Tongue (tissue), 2 donors: ENCODE measurements around the gene TBC1D13. TPM values are rescaled to one million over a fixed set of nuclear protein-coding genes. Genes with fewer than 3 reads are reported as not detected.
"Not testable (repeated sequence)": the region's sequence is repeated elsewhere in the genome, so short reads cannot be mapped to it uniquely, and the experiment has no call there.

Source experiments
- DNase-seq: peaks from one replicate; pipeline ENCODE4 v3.0.0-alpha.2; 2015
- total RNA-seq: library from RNA; depleted of rRNA; stranded (reverse); fragments of >200 nt; gene quantifications from one replicate; pipeline ENCODE4 v1.2.3, GENCODE V29; 2014

The TBC1D13 gene
- 22.9 TPM for total RNA-seq

DNA sequence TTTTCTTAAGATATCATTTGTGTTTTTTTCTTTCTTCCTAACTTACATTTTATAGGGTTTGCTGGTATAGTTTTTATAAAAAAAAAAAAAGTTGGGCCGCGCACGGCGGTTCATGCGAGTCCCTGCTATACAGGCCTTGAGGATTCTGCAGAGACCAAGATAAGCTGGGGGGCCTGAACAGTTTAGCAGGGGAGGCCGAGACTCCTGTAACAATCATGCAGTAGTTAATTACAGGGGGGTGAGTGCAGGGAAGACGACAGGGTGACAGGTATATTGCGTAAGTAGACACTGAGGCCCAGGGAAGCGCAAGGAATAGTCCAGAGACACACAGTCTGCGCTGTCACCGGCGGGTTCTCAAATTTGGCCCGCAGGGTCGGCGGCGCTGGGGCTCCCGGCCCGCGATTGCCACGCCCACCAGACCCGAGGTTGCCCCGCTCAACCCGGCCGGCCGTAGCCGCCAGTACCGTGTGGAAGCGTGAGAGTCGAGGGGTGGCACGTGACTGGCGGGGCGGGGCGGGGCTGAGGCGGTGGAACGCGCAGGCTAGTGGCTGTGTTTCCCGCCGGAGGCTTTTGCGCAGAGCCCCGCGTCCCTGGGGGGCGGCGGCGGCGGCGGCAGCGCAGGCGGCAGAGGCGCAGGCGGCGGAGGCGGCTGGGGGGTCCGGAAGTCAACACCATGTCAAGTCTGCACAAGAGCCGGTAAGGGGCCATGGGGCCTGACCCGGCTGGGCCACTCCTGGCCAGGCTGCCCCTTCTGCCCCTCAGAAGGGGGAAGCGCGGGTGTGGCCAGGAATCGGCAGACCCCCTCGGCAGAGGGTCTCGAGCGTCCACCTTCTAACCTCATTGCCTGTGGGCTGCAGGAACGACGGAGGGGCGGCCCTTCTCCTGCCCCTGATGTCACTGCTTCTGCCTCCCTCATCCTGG lies at the start of gene TBC1D13:
TBC1D13 (plus strand) TSS at position 573 of the 921 bp plus-strand sequence; CDS start at position 674, 101 bp downstream.
- peak; percentile 93 for DNase-seq

DNA sequence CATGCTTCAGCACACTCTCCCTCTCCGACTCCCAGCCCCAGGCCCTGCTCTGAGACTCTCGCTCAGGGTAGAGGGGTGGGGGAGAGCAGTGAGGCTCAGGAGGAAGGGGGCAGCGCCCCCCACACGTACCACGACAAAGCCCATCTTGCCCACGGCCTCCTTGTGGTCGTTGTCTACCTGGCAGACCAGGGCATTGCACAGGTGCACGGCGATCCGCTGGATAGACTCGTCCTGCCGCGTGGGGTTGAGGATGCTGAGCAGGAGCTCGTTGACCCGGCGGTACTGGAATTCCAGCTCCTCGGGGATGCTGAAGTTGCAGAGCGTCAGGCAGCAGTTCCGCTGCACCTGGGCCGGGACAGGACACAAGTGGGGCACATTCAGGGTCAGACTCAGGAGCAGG lies 44.7 kb upstream of the TBC1D13 start:
- no peak for DNase-seq

DNA sequence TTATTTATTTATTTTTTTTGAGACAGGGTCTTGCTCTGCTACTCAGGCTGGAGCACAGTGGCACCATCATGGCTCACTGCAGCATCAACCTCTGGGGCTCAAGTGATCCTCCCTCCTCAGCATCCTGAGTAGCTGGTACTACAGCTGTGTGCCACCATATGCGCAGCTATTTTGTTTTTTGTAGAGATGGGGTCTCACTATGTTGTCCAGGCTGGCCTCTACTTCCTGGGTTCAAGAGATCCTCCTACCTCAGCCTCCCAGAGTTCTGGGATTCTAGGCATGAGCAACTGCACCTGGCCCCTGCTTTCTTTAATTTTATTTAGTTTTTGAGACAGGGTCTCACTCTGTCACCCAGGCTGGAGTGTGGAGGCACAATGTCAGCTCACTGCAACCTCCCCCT lies 43.6 kb upstream of the TBC1D13 start:
- no peak for DNase-seq

DNA sequence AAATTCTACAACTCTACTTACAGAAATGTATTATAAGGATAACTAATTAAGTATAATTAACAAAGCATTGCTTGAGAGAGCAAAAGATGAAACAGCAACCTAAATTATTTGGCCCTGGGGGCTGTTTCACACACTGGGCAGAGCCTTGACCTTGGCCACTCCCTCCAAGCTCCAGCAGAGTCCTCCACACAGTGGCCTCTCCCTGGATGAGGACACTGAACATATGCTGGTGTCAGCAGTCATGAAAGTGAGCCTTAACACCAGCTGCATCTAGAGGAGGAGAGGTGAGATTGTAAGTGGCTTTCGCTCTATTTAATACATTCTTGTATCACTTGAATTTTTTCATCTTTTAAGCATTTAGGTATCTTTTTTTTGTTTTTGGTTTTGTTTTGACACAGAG lies 39.8 kb upstream of the TBC1D13 start:
- peak; percentile 52 for DNase-seq

DNA sequence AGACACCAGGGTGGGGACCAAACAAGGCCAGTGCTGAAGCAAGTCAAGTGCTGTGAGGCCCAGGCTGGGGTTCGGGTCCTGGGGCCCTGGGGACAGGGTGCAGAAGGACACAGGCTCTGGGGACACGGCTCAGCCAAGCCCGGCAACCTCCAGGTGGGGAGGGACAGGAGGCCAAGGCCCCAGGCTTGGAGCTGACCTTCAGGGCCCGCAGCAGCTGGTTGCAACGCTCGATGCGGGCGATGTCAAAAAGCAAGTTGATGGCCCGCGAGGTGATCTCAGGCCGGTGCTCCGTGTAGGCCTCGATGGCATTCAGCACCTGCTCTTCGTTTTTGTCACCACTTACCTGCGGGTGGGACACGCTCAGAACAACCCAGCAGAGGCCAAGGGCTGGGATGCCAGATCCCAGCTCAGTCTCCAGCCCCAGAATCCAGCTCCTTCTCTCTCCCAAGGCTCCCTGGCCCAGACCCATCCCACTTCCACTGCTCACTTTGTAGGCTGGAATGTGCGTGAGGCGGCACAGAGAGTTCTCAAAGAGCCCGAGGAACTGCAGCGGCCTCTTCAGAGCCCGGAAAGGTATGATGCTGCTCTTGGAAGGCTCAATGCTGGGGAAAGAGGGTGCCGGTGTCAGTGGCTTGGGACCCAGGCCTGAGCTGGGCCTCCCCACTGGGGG lies 36.0 kb upstream of the TBC1D13 start:
- no peak for DNase-seq

DNA sequence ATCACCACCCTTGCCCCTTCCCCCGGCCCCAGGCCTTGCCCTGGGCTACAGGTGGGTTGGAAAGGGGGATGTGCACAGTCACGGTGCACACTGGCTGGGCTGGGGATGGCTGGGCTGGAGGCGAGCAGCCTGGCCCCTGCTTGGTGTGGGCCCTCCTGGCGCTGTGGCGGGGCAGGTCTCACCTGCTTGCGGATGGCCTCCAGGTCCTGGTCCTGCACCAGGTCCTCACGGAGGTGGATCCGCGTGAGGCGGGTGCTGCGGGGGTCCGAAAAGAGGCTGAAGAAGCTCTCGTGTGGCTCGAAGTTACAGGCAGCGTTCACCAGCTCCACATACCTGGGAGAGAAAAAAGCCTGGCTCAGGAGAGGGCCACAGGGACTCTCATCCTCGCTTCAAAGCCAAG lies 33.4 kb upstream of the TBC1D13 start:
- DNase-seq = no peak

GRCh38 chr9:128757602-128758001 lies 29.5 kb upstream of the TBC1D13 start:
- no peak for DNase-seq

- no peak for DNase-seq
Observed at GRCh38 chr9:128762671-128763449, 24.2 kb upstream of the TBC1D13 start.

- no peak for DNase-seq
Observed at GRCh38 chr9:128764361-128764760, 22.7 kb upstream of the TBC1D13 start.

GRCh38 chr9:128765499-128765898 lies 21.6 kb upstream of the TBC1D13 start:
- no peak for DNase-seq

- DNase-seq = no peak
Observed at GRCh38 chr9:128768606-128769005, 18.4 kb upstream of the TBC1D13 start.

- no peak for DNase-seq
Observed at GRCh38 chr9:128770286-128771030, 16.6 kb upstream of the TBC1D13 start.

- DNase-seq = no peak
Observed at GRCh38 chr9:128771094-128771721, 15.8 kb upstream of the TBC1D13 start.

DNA sequence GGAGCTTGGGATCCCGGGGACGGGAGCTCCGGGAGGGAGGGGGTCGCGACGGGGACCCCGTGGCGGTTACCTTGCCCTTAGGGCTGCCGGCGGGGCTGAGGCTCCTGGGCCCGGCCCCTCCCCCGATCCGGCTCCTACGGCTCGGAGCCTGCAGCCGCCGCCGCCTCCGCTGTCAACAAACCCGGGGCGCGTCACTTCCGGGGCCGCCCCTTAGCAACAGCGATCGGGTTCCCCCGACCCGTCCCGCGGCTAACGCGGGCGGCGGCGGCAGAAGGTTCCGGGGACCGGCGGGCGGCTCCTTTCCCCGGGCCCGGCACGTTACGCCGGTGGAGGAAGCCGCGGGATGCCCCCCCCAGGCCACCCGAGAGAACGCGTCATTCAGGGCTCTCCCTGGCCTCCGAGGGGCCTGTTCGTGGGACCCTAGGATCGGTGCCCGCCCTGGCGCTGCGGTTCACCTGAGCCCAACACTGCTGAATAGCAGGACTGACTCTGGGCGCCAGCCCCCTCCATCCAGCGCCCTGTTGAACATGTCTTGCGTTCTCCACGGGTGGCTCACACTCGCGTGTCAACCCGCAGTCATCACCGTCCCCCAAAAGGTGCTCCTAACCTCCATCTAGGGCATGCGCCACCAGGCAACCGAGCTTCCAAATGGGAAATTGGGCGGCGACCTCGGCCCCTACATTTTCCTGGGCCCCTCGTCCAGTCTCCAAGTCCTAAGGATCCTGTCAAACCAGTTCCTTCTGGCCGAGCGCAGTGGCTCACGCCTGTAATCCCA lies 15.1 kb upstream of the TBC1D13 start, which contains the start of gene ZER1:
ZER1 (minus strand) TSS at position 183 of the 775 bp plus-strand sequence. CDS start 16,362 bp downstream, outside the sequence.
- DNase-seq = peak; percentile 96

DNA sequence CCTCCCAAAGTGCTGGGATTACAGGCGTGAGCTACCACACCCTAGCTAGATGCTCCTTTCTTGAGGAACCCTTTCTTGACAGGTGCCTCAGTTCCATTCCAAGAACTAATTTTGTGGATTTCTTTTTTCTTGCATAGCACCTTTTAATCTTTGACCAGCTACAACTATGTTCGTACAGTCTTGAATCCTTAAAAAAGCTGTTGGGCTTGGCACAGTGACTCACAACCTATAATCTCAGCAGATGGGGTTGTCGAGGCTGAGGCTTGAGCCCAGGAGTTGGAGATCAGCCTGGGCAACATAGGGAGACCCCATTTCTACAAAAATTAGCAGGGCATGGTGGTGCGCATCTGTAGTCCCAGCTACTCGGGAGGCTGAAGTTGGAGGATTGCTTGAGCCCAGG lies 14.0 kb upstream of the TBC1D13 start:
- no peak for DNase-seq

DNA sequence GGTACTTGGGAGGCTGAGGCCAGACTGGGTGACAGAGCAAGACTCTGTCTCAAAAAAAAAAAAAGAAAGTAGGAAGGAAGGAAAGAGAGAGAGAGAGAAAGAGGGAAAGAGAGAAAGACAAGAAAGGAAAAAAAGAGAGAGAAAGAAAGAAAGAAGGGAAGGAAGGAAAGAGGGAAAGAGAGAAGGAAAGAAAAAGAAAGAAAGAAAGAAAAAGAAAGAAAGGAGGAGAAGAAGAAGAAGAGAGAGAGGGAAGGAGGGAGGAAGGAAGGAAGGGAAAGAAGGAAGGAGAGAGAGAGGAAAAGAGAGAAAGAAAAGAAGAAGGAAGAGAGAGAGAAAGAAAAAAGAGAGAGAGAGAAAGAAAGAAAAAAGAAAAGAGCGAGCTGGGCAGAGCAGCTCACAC lies 12.2 kb upstream of the TBC1D13 start:
- no peak for DNase-seq

DNA sequence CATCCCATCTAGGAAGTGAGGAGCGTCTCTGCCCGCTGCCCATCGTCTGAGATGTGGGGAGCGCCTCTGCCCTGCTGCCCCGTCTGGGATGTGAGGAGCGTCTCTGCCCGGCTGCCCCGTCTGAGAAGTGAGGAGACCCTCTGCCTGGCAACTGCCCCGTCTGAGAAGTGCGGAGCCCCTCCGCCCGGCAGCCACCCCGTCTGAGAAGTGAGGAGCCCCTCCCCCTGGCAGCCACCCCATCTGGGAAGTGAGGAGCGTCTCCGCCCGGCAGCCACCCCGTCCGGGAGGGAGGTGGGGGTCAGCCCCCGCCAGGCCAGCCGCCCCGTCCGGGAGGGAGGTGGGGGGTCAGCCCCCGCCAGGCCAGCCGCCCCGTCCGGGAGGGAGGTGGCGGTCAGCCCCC lies 7.0 kb upstream of the TBC1D13 start:
- DNase-seq = not testable (repeated sequence)

- DNase-seq = no peak
Observed at GRCh38 chr9:128781187-128782070, 5.6 kb upstream of the TBC1D13 start.

- no peak for DNase-seq
Observed at GRCh38 chr9:128782669-128783068, 4.4 kb upstream of the TBC1D13 start.
